ENCODE measurements around the gene AGO3.

Gene AGO3

DNA sequence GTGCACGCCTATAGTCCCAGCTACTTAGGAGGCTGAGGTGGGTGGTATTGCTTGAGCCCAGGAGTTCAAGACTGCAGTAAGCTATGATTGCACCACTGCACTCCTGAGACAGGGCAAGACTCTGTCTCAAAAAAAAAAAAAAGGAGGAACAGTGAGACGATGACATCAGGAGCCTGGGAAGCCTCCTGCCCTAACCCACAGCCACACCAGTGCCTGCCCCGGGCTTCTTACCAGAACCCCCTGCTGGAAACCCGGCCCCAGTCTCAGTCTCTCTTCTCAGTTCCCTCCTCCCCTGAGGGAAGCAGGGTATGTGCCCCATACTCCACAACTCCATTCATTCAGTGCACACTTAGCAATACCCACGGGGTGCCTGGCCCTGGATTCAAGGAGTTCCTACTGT is 185.0 kb downstream of the AGO3 start:
- WGBS (ENCODE audit: extremely low coverage, insufficient coverage, insufficient read length) = no CpG with 5 or more reads among the region's 5 CpGs
- Histone ChIP-seq H3K27ac (ENCODE audit: low read depth, low read length) (no peak overlapping the region), H4K8ac (ENCODE audit: low read depth, low read length) (no peak overlapping the region), H3K4me3 (ENCODE audit: low read depth, low read length) (no peak overlapping the region), H2BK12ac (ENCODE audit: low read length) (no peak overlapping the region), H4K12ac (ENCODE audit: low read depth, low read length) (no peak overlapping the region), H3K9ac (ENCODE audit: low read length) (no peak overlapping the region), H3K79me1 (ENCODE audit: low read length) (no peaks in the 10 kb centered on the region), H4K91ac (ENCODE audit: low read depth, low read length) (no peak overlapping the region), H3K4me2 (ENCODE audit: low read length) (no peak overlapping the region), H2AK5ac (ENCODE audit: low read length) (no peak overlapping the region), H3K79me2 (ENCODE audit: control insufficient read depth, insufficient read depth, low read length, poor library complexity) (no peaks in the 10 kb centered on the region), H2BK120ac (ENCODE audit: insufficient read depth, low read length, poor library complexity) (no peak overlapping the region), H2BK5ac (ENCODE audit: low read depth, low read length, poor library complexity) (no peak overlapping the region), H3K14ac (ENCODE audit: low read length) (no peak overlapping the region), H2AFZ (ENCODE audit: insufficient read depth, low read length, poor library complexity) (no peak overlapping the region), H3K36me3 (ENCODE audit: control insufficient read depth in 1 of 2, insufficient read depth in 2 of 2, low read length in 2 of 2) (no peaks in the 10 kb centered on the region), H3K9me3 (ENCODE audit: insufficient read depth, low read depth, low read length) (no peaks in the 10 kb centered on the region), H3K4ac (ENCODE audit: low read depth, low read length) (no peak overlapping the region), H3K27me3 (ENCODE audit: insufficient read depth, low read length) (no peaks in the 10 kb centered on the region), H3K4me1 (ENCODE audit: control insufficient read depth in 1 of 2, insufficient read depth in 2 of 2, low read length in 2 of 2) (peaks cover 12 to 19% of the 10 kb centered on the region in 2 experiments), H3K23ac (ENCODE audit: low read length) (no peak overlapping the region), H3K18ac (ENCODE audit: low read length) (no peak overlapping the region)
- no peak for DNase-seq

DNA sequence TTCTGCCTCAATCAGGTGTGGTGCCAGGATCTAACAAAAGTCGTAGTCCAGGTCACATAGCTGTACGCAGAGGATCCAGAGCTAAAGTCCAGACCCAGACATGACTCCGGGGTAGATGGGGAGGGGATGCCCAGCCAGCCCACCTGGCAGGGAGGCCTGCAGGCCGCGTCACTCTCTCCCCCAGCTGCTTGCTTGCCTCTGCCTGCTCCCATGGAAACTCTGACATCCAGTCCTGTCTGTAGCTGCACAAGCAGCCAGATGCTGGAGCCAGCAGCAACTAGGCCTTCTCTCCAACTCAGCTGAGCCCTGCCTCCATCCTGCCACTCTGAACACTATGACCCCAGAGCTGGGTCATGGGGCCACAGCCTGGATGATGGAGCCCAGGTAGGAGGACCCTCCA is 186.0 kb downstream of the AGO3 start:
- Histone ChIP-seq H2BK5ac (ENCODE audit: low read depth, low read length, poor library complexity) (no peak overlapping the region), H3K4me1 (ENCODE audit: control insufficient read depth in 1 of 2, insufficient read depth in 2 of 2, low read length in 2 of 2) (peaks cover 12 to 19% of the 10 kb centered on the region in 2 experiments), H4K12ac (ENCODE audit: low read depth, low read length) (no peak overlapping the region), H3K9ac (ENCODE audit: low read length) (no peak overlapping the region), H3K18ac (ENCODE audit: low read length) (no peak overlapping the region), H3K9me3 (ENCODE audit: insufficient read depth, low read depth, low read length) (no peaks in the 10 kb centered on the region), H3K14ac (ENCODE audit: low read length) (no peak overlapping the region), H3K23ac (ENCODE audit: low read length) (no peak overlapping the region), H2BK12ac (ENCODE audit: low read length) (no peak overlapping the region), H3K79me2 (ENCODE audit: control insufficient read depth, insufficient read depth, low read length, poor library complexity) (no peaks in the 10 kb centered on the region), H3K27me3 (ENCODE audit: insufficient read depth, low read length) (peaks cover under 1% of the 10 kb centered on the region), H4K8ac (ENCODE audit: low read depth, low read length) (no peak overlapping the region), H3K27ac (ENCODE audit: low read depth, low read length) (no peak overlapping the region), H3K79me1 (ENCODE audit: low read length) (no peaks in the 10 kb centered on the region), H3K4ac (ENCODE audit: low read depth, low read length) (no peak overlapping the region), H2AFZ (ENCODE audit: insufficient read depth, low read length, poor library complexity) (no peak overlapping the region), H4K91ac (ENCODE audit: low read depth, low read length) (no peak overlapping the region), H3K4me3 (ENCODE audit: low read depth, low read length) (no peak overlapping the region), H3K4me2 (ENCODE audit: low read length) (no peak overlapping the region), H2AK5ac (ENCODE audit: low read length) (no peak overlapping the region), H2BK120ac (ENCODE audit: insufficient read depth, low read length, poor library complexity) (no peak overlapping the region), H3K36me3 (ENCODE audit: control insufficient read depth in 1 of 2, insufficient read depth in 2 of 2, low read length in 2 of 2) (no peaks in the 10 kb centered on the region)
- no peak for DNase-seq
- WGBS (ENCODE audit: extremely low coverage, insufficient coverage, insufficient read length) = no CpG with 5 or more reads among the region's 5 CpGs

DNA sequence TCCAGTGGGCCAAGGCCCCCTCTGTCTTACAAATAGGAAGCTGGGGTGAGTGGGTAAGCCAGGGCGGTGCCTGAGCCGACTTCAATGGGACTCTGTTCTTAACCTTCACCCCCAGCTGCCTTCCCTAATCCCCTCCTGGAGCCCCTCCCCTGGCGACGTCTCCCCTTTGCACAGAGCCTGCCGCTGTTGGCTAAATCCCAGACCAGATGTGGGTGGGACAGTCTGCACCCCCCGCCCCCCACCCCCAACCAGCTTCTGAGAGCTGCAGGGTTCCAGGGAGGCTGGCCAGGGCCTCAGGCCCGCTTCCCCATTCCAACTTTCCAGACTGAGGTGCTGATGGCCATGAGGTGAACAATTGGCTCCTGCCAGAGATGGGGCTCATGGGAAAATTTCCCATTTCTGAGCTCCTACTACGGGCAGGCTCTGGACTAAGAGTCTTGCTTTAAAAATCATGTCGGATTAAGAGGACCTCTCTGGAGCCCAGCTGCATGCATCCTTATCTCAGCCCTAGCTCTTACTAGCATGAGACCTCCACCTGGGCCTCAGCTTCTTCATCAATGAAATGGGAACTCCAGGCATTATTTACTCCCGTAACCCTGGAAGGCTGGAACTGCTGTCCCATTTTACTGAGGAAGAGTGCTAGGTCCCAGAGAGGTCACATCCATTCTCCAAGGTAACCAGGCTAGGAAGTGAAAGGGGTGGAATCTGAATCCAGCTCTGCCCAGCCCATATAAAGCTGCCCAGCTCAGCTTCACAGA is 187.7 kb downstream of the AGO3 start:
- Histone ChIP-seq H3K27me3 (ENCODE audit: insufficient read depth, low read length) (peaks cover 5% of the 10 kb centered on the region), H3K79me1 (ENCODE audit: low read length) (no peaks in the 10 kb centered on the region), H4K8ac (ENCODE audit: low read depth, low read length) (no peak overlapping the region), H3K23ac (ENCODE audit: low read length) (no peak overlapping the region), H3K4ac (ENCODE audit: low read depth, low read length) (no peak overlapping the region), H3K18ac (ENCODE audit: low read length) (no peak overlapping the region), H2AFZ (ENCODE audit: insufficient read depth, low read length, poor library complexity) (no peak overlapping the region), H4K12ac (ENCODE audit: low read depth, low read length) (no peak overlapping the region), H3K27ac (ENCODE audit: low read depth, low read length) (no peak overlapping the region), H2BK5ac (ENCODE audit: low read depth, low read length, poor library complexity) (no peak overlapping the region), H3K4me2 (ENCODE audit: low read length) (no peak overlapping the region), H3K14ac (ENCODE audit: low read length) (no peak overlapping the region), H4K91ac (ENCODE audit: low read depth, low read length) (no peak overlapping the region), H2AK5ac (ENCODE audit: low read length) (no peak overlapping the region), H3K4me3 (ENCODE audit: low read depth, low read length) (no peak overlapping the region), H3K9ac (ENCODE audit: low read length) (no peak overlapping the region), H3K4me1 (ENCODE audit: control insufficient read depth in 1 of 2, insufficient read depth in 2 of 2, low read length in 2 of 2) (peaks cover 12 to 19% of the 10 kb centered on the region in 2 experiments), H3K9me3 (ENCODE audit: insufficient read depth, low read depth, low read length) (no peaks in the 10 kb centered on the region), H2BK120ac (ENCODE audit: insufficient read depth, low read length, poor library complexity) (no peak overlapping the region), H3K79me2 (ENCODE audit: control insufficient read depth, insufficient read depth, low read length, poor library complexity) (no peaks in the 10 kb centered on the region), H2BK12ac (ENCODE audit: low read length) (no peak overlapping the region), H3K36me3 (ENCODE audit: control insufficient read depth in 1 of 2, insufficient read depth in 2 of 2, low read length in 2 of 2) (no peaks in the 10 kb centered on the region)
- WGBS (ENCODE audit: extremely low coverage, insufficient coverage, insufficient read length) = no CpG with 5 or more reads among the region's 10 CpGs
- no peak for DNase-seq

DNA sequence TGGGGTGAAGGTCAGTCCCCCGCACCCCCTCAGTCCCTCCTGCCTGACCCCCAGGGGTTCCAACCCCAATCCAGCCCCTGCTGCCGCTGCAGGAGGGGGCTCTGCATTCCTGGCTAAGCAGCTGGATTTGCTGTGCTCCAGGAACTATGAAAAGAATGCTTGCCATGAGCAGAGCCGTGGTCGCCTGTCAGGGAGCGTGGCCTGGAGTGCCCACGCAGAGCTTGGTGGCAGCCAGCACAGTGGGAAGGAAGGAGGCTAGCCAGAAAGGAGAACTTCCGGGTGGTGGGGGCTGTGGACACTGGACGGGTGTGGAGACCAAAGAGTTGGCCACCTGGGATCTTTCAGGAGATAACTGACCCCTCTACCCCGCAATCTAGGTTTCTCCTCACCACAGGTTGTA is 188.6 kb downstream of the AGO3 start:
- no peak overlapping the region for H3K23ac ChIP-seq (ENCODE audit: low read length)
- WGBS (ENCODE audit: extremely low coverage, insufficient coverage, insufficient read length) = no CpG with 5 or more reads among the region's 9 CpGs
- H3K9ac ChIP-seq (ENCODE audit: low read length) = no peak overlapping the region
- H3K27me3 ChIP-seq (ENCODE audit: insufficient read depth, low read length) = peaks cover 13% of the 10 kb centered on the region
- no peak for DNase-seq
- H3K14ac ChIP-seq (ENCODE audit: low read length) = no peak overlapping the region
- no peak overlapping the region for H2BK5ac ChIP-seq (ENCODE audit: low read depth, low read length, poor library complexity)
- no peak overlapping the region for H3K27ac ChIP-seq (ENCODE audit: low read depth, low read length)
- no peak overlapping the region for H3K4me2 ChIP-seq (ENCODE audit: low read length)
- H3K4ac ChIP-seq (ENCODE audit: low read depth, low read length) = no peak overlapping the region
- no peak overlapping the region for H4K8ac ChIP-seq (ENCODE audit: low read depth, low read length)
- no peaks in the 10 kb centered on the region for H3K9me3 ChIP-seq (ENCODE audit: insufficient read depth, low read depth, low read length)
- no peak overlapping the region for H4K91ac ChIP-seq (ENCODE audit: low read depth, low read length)
- no peak overlapping the region for H2AFZ ChIP-seq (ENCODE audit: insufficient read depth, low read length, poor library complexity)
- H2BK120ac ChIP-seq (ENCODE audit: insufficient read depth, low read length, poor library complexity) = no peak overlapping the region
- no peaks in the 10 kb centered on the region for H3K36me3 ChIP-seq (ENCODE audit: control insufficient read depth in 1 of 2, insufficient read depth in 2 of 2, low read length in 2 of 2)
- H3K18ac ChIP-seq (ENCODE audit: low read length) = no peak overlapping the region
- H3K4me3 ChIP-seq (ENCODE audit: low read depth, low read length) = no peak overlapping the region
- no peak overlapping the region for H2AK5ac ChIP-seq (ENCODE audit: low read length)
- no peaks in the 10 kb centered on the region for H3K79me2 ChIP-seq (ENCODE audit: control insufficient read depth, insufficient read depth, low read length, poor library complexity)
- no peak overlapping the region for H4K12ac ChIP-seq (ENCODE audit: low read depth, low read length)
- no peaks in the 10 kb centered on the region for H3K79me1 ChIP-seq (ENCODE audit: low read length)
- H3K4me1 ChIP-seq (ENCODE audit: control insufficient read depth in 1 of 2, insufficient read depth in 2 of 2, low read length in 2 of 2) = peaks cover 12 to 16% of the 10 kb centered on the region in 2 experiments
- H2BK12ac ChIP-seq (ENCODE audit: low read length) = no peak overlapping the region
